ENCODE data around the gene FRMD3. TPM values are rescaled to one million over a fixed set of nuclear protein-coding genes. Genes with fewer than 3 reads are reported as not detected.

The FRMD3 gene
- total RNA-seq, 1 experiment from 2014 or later = 0.55 TPM

DNA sequence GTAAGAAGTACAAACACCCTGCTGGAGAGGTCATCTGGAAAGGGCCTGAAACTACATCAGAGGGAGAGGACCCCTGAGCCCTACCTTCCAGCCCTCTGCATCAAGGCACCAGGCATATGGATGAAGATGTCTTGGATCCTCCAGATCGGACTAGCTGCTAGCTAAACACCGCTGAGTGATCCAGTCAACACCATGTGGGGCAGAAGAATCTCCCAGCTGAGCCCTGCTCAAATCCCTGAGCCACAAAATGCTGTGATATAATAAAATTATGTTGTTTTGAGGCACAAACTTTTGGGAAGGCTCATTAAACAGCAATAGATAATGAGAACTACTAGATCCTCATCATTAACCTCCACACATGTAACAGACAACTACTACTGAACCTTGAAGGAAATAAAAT, 155.2 kb downstream of the FRMD3 start:
- Histone ChIP-seq H3K23me2 (ENCODE audit: insufficient read length, low read depth, low read length, poor library complexity, severe bottlenecking) (no peaks in the 10 kb centered on the region), H2BK12ac (ENCODE audit: insufficient read length, low read depth, low read length) (no peak overlapping the region), H4K8ac (replicated peaks; ENCODE audit: insufficient read length, low read depth, low read length) (no peak overlapping the region), H4K20me1 (ENCODE audit: control insufficient read depth, insufficient read depth, insufficient read length) (no peaks in the 10 kb centered on the region), H3K27ac (ENCODE audit: insufficient read length, low read depth, low read length) (no peak overlapping the region), H3K23ac (ENCODE audit: insufficient read length, low read depth, low read length) (no peak overlapping the region), H2BK20ac (ENCODE audit: low read depth, low read length, poor library complexity, severe bottlenecking) (no peak overlapping the region), H3K18ac (ENCODE audit: insufficient read length, low read depth, low read length) (no peak overlapping the region), H3K4ac (ENCODE audit: low read depth, low read length) (no peak overlapping the region), H3T11ph (ENCODE audit: low read length) (no peak overlapping the region), H3K79me2 (ENCODE audit: insufficient read depth, low read length) (no peaks in the 10 kb centered on the region), H2AFZ (ENCODE audit: low read length) (no peak overlapping the region), H3K9ac (ENCODE audit: extremely low read depth, insufficient read length, low read length) (no peak overlapping the region), H3K4me1 (ENCODE audit: insufficient read depth, low read length) (no peaks in the 10 kb centered on the region), H2BK120ac (ENCODE audit: low read depth, low read length, poor library complexity, severe bottlenecking) (no peak overlapping the region), H4K91ac (ENCODE audit: insufficient read length, low read depth, low read length) (no peak overlapping the region), H2AK5ac (ENCODE audit: insufficient read length, low read length) (no peak overlapping the region), H3K9me3 (ENCODE audit: control insufficient read depth, low read depth, low read length) (no peaks in the 10 kb centered on the region), H3K56ac (ENCODE audit: insufficient read length, low read depth, low read length) (no peak overlapping the region), H3K14ac (ENCODE audit: insufficient read depth, low read length) (no peak overlapping the region), H3K4me2 (ENCODE audit: insufficient read depth, insufficient read length, low read length) (no peak overlapping the region), H2BK5ac (ENCODE audit: insufficient read length, low read length) (no peak overlapping the region), H2BK15ac (ENCODE audit: low read depth, low read length) (no peak overlapping the region), H3K79me1 (ENCODE audit: insufficient read depth, low read depth, low read length, poor library complexity, severe bottlenecking) (no peaks in the 10 kb centered on the region), H4K5ac (ENCODE audit: insufficient read length, low read depth, low read length) (no peak overlapping the region), H3K27me3 (ENCODE audit: insufficient read depth, low read length) (no peaks in the 10 kb centered on the region)
- Mint-ChIP-seq H3K36me3 (ENCODE audit: insufficient read depth in 1 of 3, low read depth in 3 of 3) (peaks cover 0 to 6% (median 0%) of the 10 kb centered on the region in 3 experiments; a peak in 3 of 7 replicates), H3K4me3 (no peak overlapping the region), H3K27me3 (ENCODE audit: low read depth) (no peaks in the 10 kb centered on the region), H3K27ac (no peak overlapping the region), H3K9me3 (peaks cover 0 to 4% of the 10 kb centered on the region in 2 experiments; a peak in 2 of 5 replicates), H3K4me1 (no peaks in the 10 kb centered on the region)
- no CpG with 5 or more reads among the region's 2 CpGs for WGBS (ENCODE audit: extremely low coverage, insufficient read length, low lambda C conversion rate)
- no peak for TF ChIP-seq CTCF (conservative IDR thresholded peaks at IDR 0.05)
- no peak for DNase-seq

Data from H9 (cell line).